HEK293 (cell line): ENCODE data around the gene RBPJ.

Experiments used
- CTCF ChIA-PET: fragments of 350-600 bp; formaldehyde crosslinking; extraction: SDS; loops from one replicate; lab custom pipeline; 2021; ENCODE audit warnings: antibody characterized with exemption; lab: Yijun Ruan, JAX
- POLR2A ChIA-PET: fragments of 300-600 bp; formaldehyde crosslinking; extraction: SDS; loops from one replicate; lab custom pipeline; 2020; ENCODE audit warnings: antibody characterized with exemption, inconsistent platforms; lab: Yijun Ruan, JAX
- H3K27ac ChIP-seq: fragments of 200-500 bp; sonication (Bioruptor generic); 2 replicates; pipeline ENCODE4 v1.5.1; 2014; ENCODE audit warnings: low read depth, low read length, control low read depth, inconsistent platforms; ENCODE audit errors: extremely low read depth
- H3K36me3 ChIP-seq, 2 experiments: fragments of 200-500 bp in 1 of 2; sonication (Bioruptor generic) in 1 of 2; 1 replicate in 1 of 2; 2 replicates in 1 of 2; pipeline ENCODE4 v1.5.1; 2014 to 2017; ENCODE audit warnings: inconsistent platforms in 2 of 2, low read length in 2 of 2; ENCODE audit not compliant: control insufficient read depth in 2 of 2, insufficient read depth in 1 of 2
- H3K4me1 ChIP-seq: fragments of 200-500 bp; sonication (Bioruptor generic); 2 replicates; pipeline ENCODE4 v1.5.1; 2014; ENCODE audit warnings: mild to moderate bottlenecking, low read length, inconsistent platforms; ENCODE audit not compliant: control insufficient read depth, insufficient read depth
- H3K4me3 ChIP-seq: 2 replicates; pipeline ENCODE4 v1.5.1; 2011; ENCODE audit warnings: low read depth, mild to moderate bottlenecking, control low read depth, low read length, moderate library complexity
- H3K9me3 ChIP-seq: fragments of 200-500 bp; sonication (Bioruptor generic); 2 replicates; pipeline ENCODE4 v1.5.1; 2014; ENCODE audit warnings: low read depth, low read length, inconsistent platforms; ENCODE audit not compliant: control insufficient read depth, insufficient read depth
- SP2 ChIP-seq: fragments of 450-650 bp; formaldehyde crosslinking; IDR thresholded peaks from 2 replicates; pipeline ENCODE4 v1.5.1; 2016; ENCODE audit warnings: missing biosample characterization, missing genetic modification characterization
- TRIM28 ChIP-seq: IDR thresholded peaks from 2 replicates; pipeline ENCODE4 v1.6.1; 2011; ENCODE audit warnings: low read length, control low read depth, borderline replicate concordance
- ZIC2 ChIP-seq: fragments of 450-650 bp; formaldehyde crosslinking; IDR thresholded peaks from 2 replicates; pipeline ENCODE4 v1.5.1; 2016; ENCODE audit warnings: missing biosample characterization, missing genetic modification characterization
- ZNF121 ChIP-seq: fragments of 450-650 bp; formaldehyde crosslinking; IDR thresholded peaks from 2 replicates; pipeline ENCODE4 v1.5.1; 2016; ENCODE audit warnings: missing biosample characterization, missing genetic modification characterization
- ZNF629 ChIP-seq: fragments of 450-650 bp; formaldehyde crosslinking; IDR thresholded peaks from 2 replicates; pipeline ENCODE4 v1.5.1; 2017; ENCODE audit warnings: missing biosample characterization, missing genetic modification characterization
- ZNF701 ChIP-seq: fragments of 450-650 bp; formaldehyde crosslinking; IDR thresholded peaks from 2 replicates; pipeline ENCODE4 v1.5.1; 2016; ENCODE audit warnings: missing biosample characterization, missing genetic modification characterization
- ZNF768 ChIP-seq: fragments of 450-650 bp; formaldehyde crosslinking; IDR thresholded peaks from 2 replicates; pipeline ENCODE4 v1.5.1; 2018; ENCODE audit warnings: missing biosample characterization, mild to moderate bottlenecking, missing genetic modification characterization
- TF ChIP-seq, protein P1 (sequence below): fragments of 450-650 bp; formaldehyde crosslinking; conservative IDR thresholded peaks from 2 replicates; pipeline ENCODE4 v1.5.1; 2016; ENCODE audit warnings: low read depth, missing biosample characterization, missing genetic modification characterization
- TF ChIP-seq, protein P2 (sequence below): fragments of 450-650 bp; formaldehyde crosslinking; IDR thresholded peaks from 2 replicates; pipeline ENCODE4 v1.5.1; 2016; ENCODE audit warnings: missing biosample characterization, missing genetic modification characterization, borderline replicate concordance
- TF ChIP-seq, protein P3 (sequence below): fragments of 450-650 bp; formaldehyde crosslinking; IDR thresholded peaks from 2 replicates; pipeline ENCODE4 v1.5.1; 2016; ENCODE audit warnings: missing biosample characterization, missing genetic modification characterization

The RBPJ gene

DNA sequence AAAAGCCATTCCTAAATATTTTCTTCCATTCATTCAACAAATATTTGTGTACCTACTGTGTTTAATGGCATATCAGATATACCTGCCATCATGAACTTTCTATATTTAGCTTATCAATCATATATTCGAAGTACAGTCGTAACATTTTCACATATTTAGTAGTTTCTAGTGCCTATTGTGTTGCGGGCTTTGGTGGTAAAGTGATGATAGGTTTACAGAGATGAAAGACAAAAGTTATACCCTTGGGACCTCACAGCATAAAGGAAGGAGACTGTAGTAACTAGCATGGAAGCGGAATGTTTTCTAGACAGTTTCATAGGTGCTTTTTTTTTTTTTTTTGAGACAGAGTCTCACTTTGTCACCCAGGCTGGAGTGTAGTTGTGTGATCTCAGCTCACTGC is 39.5 kb downstream of the RBPJ start (continued):
- TF ChIP-seq, protein P1, sequence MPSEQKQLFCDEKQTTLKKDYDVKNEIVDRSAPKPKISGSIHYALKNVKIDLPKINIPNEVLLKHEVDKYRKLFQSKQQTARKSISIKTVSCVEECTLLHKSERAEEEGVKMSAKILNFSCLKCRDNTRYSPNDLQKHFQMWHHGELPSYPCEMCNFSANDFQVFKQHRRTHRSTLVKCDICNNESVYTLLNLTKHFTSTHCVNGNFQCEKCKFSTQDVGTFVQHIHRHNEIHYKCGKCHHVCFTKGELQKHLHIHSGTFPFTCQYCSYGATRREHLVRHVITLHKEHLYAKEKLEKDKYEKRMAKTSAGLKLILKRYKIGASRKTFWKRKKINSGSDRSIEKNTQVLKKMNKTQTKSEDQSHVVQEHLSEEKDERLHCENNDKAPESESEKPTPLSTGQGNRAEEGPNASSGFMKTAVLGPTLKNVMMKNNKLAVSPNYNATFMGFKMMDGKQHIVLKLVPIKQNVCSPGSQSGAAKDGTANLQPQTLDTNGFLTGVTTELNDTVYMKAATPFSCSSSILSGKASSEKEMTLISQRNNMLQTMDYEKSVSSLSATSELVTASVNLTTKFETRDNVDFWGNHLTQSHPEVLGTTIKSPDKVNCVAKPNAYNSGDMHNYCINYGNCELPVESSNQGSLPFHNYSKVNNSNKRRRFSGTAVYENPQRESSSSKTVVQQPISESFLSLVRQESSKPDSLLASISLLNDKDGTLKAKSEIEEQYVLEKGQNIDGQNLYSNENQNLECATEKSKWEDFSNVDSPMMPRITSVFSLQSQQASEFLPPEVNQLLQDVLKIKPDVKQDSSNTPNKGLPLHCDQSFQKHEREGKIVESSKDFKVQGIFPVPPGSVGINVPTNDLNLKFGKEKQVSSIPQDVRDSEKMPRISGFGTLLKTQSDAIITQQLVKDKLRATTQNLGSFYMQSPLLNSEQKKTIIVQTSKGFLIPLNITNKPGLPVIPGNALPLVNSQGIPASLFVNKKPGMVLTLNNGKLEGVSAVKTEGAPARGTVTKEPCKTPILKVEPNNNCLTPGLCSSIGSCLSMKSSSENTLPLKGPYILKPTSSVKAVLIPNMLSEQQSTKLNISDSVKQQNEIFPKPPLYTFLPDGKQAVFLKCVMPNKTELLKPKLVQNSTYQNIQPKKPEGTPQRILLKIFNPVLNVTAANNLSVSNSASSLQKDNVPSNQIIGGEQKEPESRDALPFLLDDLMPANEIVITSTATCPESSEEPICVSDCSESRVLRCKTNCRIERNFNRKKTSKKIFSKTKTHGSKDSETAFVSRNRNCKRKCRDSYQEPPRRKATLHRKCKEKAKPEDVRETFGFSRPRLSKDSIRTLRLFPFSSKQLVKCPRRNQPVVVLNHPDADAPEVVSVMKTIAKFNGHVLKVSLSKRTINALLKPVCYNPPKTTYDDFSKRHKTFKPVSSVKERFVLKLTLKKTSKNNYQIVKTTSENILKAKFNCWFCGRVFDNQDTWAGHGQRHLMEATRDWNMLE (tag by site-specific recombination): no peak

DNA sequence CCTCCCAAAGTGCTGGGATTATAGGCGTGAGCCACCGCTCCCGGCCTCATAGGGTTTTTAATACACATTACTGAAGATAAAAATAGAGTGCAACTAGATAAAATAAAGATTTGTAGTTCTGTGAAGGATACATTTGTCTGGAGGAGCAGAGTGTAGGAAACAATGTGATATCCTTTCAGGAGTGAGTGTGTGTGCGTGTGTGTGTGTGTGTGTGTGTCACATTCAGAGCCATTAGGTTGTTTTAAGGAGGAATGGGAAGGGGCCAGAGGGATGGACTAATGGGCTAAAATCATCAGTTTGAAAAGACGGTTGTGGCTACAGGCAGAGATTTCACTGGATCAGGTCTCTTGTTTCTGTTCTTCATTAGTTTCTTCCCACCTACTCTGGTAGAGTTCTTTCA is 40.0 kb downstream of the RBPJ start:
- CTCF ChIA-PET: interaction anchor here (0.6 to 1.6 kb wide), 2 partner anchors 10 to 12 kb away, joined by 3 to 4 read pairs; no protein-coding TSS in a partner anchor
- POLR2A ChIA-PET: no interaction called here
- no peaks in the 10 kb centered on the region for H3K36me3 ChIP-seq
- H3K4me3 ChIP-seq: no peak overlapping the region
- no peaks in the 10 kb centered on the region for H3K9me3 ChIP-seq
- no peak overlapping the region for H3K27ac ChIP-seq
- 0 out of 2 replicates have a peak, but pooled peaks cover 2% of the 10 kb centered on the region for H3K4me1 ChIP-seq
- no peak for TF ChIP-seq ZNF121 (tag by site-specific recombination)

DNA sequence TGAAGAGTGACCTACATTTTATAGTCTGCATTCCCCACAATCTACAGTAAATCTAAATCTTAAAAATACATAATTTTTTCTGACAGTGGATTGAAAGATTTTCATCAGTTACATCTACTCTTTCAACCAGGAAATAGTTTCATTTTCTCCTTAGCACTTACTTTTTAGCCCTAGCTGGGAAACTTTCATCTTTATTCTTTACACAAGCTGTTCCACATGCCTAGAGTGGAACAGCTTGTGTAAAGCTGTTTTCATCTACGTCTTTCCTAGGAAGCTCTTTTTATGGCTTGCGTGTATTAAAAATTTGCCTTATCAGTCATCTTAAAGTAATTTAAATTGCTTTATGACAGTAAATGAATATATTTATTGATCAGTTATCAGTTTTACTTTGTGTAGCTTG is 40.5 kb downstream of the RBPJ start:
- ChIA-PET CTCF (interaction anchor here (1.6 kb wide), 1 partner anchor 10 kb away, joined by 4 read pairs; no protein-coding TSS in a partner anchor), POLR2A (no interaction called here)
- TF ChIP-seq, protein P2, sequence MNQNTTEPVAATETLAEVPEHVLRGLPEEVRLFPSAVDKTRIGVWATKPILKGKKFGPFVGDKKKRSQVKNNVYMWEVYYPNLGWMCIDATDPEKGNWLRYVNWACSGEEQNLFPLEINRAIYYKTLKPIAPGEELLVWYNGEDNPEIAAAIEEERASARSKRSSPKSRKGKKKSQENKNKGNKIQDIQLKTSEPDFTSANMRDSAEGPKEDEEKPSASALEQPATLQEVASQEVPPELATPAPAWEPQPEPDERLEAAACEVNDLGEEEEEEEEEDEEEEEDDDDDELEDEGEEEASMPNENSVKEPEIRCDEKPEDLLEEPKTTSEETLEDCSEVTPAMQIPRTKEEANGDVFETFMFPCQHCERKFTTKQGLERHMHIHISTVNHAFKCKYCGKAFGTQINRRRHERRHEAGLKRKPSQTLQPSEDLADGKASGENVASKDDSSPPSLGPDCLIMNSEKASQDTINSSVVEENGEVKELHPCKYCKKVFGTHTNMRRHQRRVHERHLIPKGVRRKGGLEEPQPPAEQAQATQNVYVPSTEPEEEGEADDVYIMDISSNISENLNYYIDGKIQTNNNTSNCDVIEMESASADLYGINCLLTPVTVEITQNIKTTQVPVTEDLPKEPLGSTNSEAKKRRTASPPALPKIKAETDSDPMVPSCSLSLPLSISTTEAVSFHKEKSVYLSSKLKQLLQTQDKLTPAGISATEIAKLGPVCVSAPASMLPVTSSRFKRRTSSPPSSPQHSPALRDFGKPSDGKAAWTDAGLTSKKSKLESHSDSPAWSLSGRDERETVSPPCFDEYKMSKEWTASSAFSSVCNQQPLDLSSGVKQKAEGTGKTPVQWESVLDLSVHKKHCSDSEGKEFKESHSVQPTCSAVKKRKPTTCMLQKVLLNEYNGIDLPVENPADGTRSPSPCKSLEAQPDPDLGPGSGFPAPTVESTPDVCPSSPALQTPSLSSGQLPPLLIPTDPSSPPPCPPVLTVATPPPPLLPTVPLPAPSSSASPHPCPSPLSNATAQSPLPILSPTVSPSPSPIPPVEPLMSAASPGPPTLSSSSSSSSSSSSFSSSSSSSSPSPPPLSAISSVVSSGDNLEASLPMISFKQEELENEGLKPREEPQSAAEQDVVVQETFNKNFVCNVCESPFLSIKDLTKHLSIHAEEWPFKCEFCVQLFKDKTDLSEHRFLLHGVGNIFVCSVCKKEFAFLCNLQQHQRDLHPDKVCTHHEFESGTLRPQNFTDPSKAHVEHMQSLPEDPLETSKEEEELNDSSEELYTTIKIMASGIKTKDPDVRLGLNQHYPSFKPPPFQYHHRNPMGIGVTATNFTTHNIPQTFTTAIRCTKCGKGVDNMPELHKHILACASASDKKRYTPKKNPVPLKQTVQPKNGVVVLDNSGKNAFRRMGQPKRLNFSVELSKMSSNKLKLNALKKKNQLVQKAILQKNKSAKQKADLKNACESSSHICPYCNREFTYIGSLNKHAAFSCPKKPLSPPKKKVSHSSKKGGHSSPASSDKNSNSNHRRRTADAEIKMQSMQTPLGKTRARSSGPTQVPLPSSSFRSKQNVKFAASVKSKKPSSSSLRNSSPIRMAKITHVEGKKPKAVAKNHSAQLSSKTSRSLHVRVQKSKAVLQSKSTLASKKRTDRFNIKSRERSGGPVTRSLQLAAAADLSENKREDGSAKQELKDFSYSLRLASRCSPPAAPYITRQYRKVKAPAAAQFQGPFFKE (tag by site-specific recombination): no peak
- no peak for TF ChIP-seq TRIM28
- TF ChIP-seq ZNF629 (tag by site-specific recombination): no peak
- TF ChIP-seq, protein P3, sequence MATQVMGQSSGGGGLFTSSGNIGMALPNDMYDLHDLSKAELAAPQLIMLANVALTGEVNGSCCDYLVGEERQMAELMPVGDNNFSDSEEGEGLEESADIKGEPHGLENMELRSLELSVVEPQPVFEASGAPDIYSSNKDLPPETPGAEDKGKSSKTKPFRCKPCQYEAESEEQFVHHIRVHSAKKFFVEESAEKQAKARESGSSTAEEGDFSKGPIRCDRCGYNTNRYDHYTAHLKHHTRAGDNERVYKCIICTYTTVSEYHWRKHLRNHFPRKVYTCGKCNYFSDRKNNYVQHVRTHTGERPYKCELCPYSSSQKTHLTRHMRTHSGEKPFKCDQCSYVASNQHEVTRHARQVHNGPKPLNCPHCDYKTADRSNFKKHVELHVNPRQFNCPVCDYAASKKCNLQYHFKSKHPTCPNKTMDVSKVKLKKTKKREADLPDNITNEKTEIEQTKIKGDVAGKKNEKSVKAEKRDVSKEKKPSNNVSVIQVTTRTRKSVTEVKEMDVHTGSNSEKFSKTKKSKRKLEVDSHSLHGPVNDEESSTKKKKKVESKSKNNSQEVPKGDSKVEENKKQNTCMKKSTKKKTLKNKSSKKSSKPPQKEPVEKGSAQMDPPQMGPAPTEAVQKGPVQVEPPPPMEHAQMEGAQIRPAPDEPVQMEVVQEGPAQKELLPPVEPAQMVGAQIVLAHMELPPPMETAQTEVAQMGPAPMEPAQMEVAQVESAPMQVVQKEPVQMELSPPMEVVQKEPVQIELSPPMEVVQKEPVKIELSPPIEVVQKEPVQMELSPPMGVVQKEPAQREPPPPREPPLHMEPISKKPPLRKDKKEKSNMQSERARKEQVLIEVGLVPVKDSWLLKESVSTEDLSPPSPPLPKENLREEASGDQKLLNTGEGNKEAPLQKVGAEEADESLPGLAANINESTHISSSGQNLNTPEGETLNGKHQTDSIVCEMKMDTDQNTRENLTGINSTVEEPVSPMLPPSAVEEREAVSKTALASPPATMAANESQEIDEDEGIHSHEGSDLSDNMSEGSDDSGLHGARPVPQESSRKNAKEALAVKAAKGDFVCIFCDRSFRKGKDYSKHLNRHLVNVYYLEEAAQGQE (tag by site-specific recombination): no peak
- no peak for TF ChIP-seq ZNF701 (tag by site-specific recombination)
- no peak for TF ChIP-seq ZNF768 (tag by site-specific recombination)
- TF ChIP-seq ZIC2: no peak
- no peak for TF ChIP-seq SP2
- Histone ChIP-seq H3K27ac (no peak overlapping the region), H3K4me3 (no peak overlapping the region), H3K9me3 (no peaks in the 10 kb centered on the region), H3K36me3 (no peaks in the 10 kb centered on the region; a peak in 1 of 3 replicates), H3K4me1 (0 out of 2 replicates have a peak, but pooled peaks cover 2% of the 10 kb centered on the region)
